MM.1S (cell line): ENCODE measurements around the gene FAF1.
"Not testable (repeated sequence)": the region's sequence is repeated elsewhere in the genome, so short reads cannot be mapped to it uniquely, and the experiment has no call there.

ENCODE experiments used
- DNase-seq: peaks from one replicate; pipeline ENCODE4 v3.0.0-alpha.2; 2015
- H2AFZ ChIP-seq: fragments of 300-600 bp; sonication (generic); 2 replicates; pipeline ENCODE4 v1.6.0; 2016; ENCODE audit warnings: antibody characterized with exemption, low read length
- H3F3A ChIP-seq: fragments of 300-600 bp; sonication (generic); 2 replicates; pipeline ENCODE4 v1.6.1; 2016; ENCODE audit warnings: mild to moderate bottlenecking, antibody characterized with exemption, low read length, moderate library complexity, mixed read lengths; ENCODE audit not compliant: insufficient read depth
- H3K27ac ChIP-seq: fragments of 300-600 bp; sonication (generic); 2 replicates; pipeline ENCODE4 v1.5.1; 2016; ENCODE audit warnings: mild to moderate bottlenecking, low read length
- H3K27me3 ChIP-seq: fragments of 300-600 bp; sonication (generic); replicated peaks from 2 replicates; pipeline ENCODE4 v1.6.0; 2016; ENCODE audit warnings: low read length; ENCODE audit not compliant: insufficient read depth
- H3K36me3 ChIP-seq: fragments of 300-600 bp; sonication (generic); replicated peaks from 2 replicates; pipeline ENCODE4 v1.6.1; 2016; ENCODE audit warnings: mild to moderate bottlenecking, low read length, mixed read lengths; ENCODE audit not compliant: insufficient read depth
- H3K4me1 ChIP-seq: fragments of 300-600 bp; sonication (generic); 2 replicates; pipeline ENCODE4 v1.6.1; 2016; ENCODE audit warnings: low read length, mixed read lengths
- H3K4me2 ChIP-seq: fragments of 300-600 bp; sonication (generic); 2 replicates; pipeline ENCODE4 v1.6.0; 2016; ENCODE audit warnings: low read depth, low read length
- H3K4me3 ChIP-seq: fragments of 300-600 bp; sonication (generic); 2 replicates; pipeline ENCODE4 v1.5.1; 2016; ENCODE audit warnings: low read length, mixed read lengths
- H3K79me2 ChIP-seq: fragments of 300-600 bp; sonication (generic); 2 replicates; pipeline ENCODE4 v1.6.1; 2016; ENCODE audit warnings: mixed run types, low read length, mixed read lengths
- H3K9ac ChIP-seq: fragments of 300-600 bp; sonication (generic); 2 replicates; pipeline ENCODE4 v1.6.1; 2016; ENCODE audit warnings: low read length, mixed read lengths
- H3K9me2 ChIP-seq: fragments of 300-600 bp; sonication (generic); replicated peaks from 2 replicates; pipeline ENCODE4 v1.6.1; 2016; ENCODE audit warnings: mild to moderate bottlenecking, low read length, mixed read lengths; ENCODE audit not compliant: insufficient read depth
- H3K9me3 ChIP-seq: fragments of 300-600 bp; sonication (generic); replicated peaks from 2 replicates; pipeline ENCODE4 v1.6.1; 2016; ENCODE audit warnings: mild to moderate bottlenecking, low read length, mixed read lengths; ENCODE audit not compliant: insufficient read depth
- H4K20me1 ChIP-seq: fragments of 300-600 bp; sonication (generic); 2 replicates; pipeline ENCODE4 v1.6.1; 2016; ENCODE audit warnings: mild to moderate bottlenecking, low read length, moderate library complexity, mixed read lengths; ENCODE audit not compliant: insufficient read depth
- CTCF ChIP-seq: fragments of 300-600 bp; sonication (generic); IDR thresholded peaks from 2 replicates; pipeline ENCODE4 v1.5.1; 2016; ENCODE audit warnings: antibody characterized with exemption, low read length, mixed read lengths
- EZH2 ChIP-seq: fragments of 300-600 bp; sonication (generic); optimal IDR thresholded peaks from 2 replicates; pipeline ENCODE3; 2017; ENCODE audit warnings: low read depth, mild to moderate bottlenecking, antibody characterized with exemption, low read length, mixed read lengths
- EZH2phosphoT487 ChIP-seq: fragments of 300-600 bp; sonication (generic); IDR thresholded peaks from 2 replicates; pipeline ENCODE4 v1.6.1; 2018; ENCODE audit warnings: antibody characterized with exemption, low read length

The FAF1 gene

GRCh38 chr1:50959913-50960844 is at the start of gene FAF1:
Gene FAF1, minus strand, starts transcription at chr1:50960267. Its CDS starts 456 bp downstream, at chr1:50959811.
- H3K4me2 ChIP-seq: peak within 1 kb of the TSS; percentile 39; the same call in 1 of the 2 replicates
- no peaks in the 10 kb centered on the region for H3K9me2 ChIP-seq
- H3K9me3 ChIP-seq: no peaks in the 10 kb centered on the region
- peak within 1 kb of the TSS; percentile 22; the same call in 1 of the 2 replicates for H3K4me3 ChIP-seq
- no peaks in the 10 kb centered on the region for H4K20me1 ChIP-seq
- no peak within 1 kb of the TSS for H3K27ac ChIP-seq
- no peak for TF ChIP-seq CTCF
- TF ChIP-seq EZH2phosphoT487: no peak
- TF ChIP-seq EZH2: no peak
- no peak within 1 kb of the TSS for H2AFZ ChIP-seq
- H3K9ac ChIP-seq: no peak within 1 kb of the TSS
- no peaks in the 10 kb centered on the region for H3K27me3 ChIP-seq
- no peak for DNase-seq
- no peaks in the 10 kb centered on the region for H3F3A ChIP-seq
- H3K4me1 ChIP-seq: no peaks in the 10 kb centered on the region
- no peaks in the 10 kb centered on the region for H3K36me3 ChIP-seq
- no peaks in the 10 kb centered on the region for H3K79me2 ChIP-seq

DNA sequence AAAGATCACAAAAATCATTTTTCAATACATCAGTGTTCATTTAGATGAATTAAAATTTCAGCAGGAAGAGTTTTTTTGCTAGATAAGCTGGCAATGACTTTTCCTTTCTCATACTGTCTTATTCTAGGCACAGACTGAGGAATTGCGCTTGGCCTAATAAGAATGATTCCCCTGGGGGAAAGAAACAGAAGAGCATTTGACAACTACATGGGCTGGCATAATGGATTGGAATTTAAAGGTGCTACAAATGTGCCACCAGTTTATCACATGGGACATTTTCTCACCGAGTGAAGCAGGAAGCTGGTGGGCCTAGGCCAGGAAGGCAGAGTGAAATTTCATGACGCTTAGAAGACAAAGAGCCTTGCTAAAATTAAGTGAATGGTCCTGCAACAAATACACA is 49.3 kb upstream of the FAF1 start:
- Histone ChIP-seq H3K9me3 (no peaks in the 10 kb centered on the region), H3K9ac (no peak overlapping the region), H3K9me2 (no peaks in the 10 kb centered on the region), H3K27ac (no peak overlapping the region), H4K20me1 (no peaks in the 10 kb centered on the region), H3K4me3 (no peak overlapping the region), H3K79me2 (no peaks in the 10 kb centered on the region), H2AFZ (no peak overlapping the region), H3F3A (no peaks in the 10 kb centered on the region), H3K36me3 (no peaks in the 10 kb centered on the region), H3K27me3 (no peaks in the 10 kb centered on the region), H3K4me1 (no peaks in the 10 kb centered on the region), H3K4me2 (no peak overlapping the region)
- TF ChIP-seq CTCF (no peak), EZH2phosphoT487 (no peak), EZH2 (no peak)
- DNase-seq: no peak

DNA sequence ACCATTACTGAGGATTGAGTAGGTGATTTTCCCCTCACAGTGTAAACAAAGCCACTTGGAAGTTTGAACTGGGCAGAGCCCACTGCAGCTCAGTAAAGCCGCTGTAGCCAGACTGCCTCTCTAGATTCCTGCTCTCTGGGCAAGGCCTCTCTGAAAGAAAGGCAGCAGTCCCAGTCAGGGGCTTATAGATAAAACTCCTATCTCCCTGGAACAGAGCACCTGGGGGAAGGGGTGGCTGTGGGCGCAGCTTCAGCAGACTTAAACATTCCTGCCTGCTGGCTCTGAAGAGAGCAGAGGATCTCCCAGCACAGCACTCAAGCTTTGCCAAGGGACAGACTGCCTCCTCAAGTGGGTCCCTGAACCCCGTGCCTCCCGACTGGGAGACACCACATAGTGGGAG is 45.5 kb upstream of the FAF1 start:
- not testable (repeated sequence) for H3K79me2 ChIP-seq, H3K4me3 ChIP-seq, H3K27ac ChIP-seq, H3K9ac ChIP-seq, H3F3A ChIP-seq, H3K36me3 ChIP-seq, H4K20me1 ChIP-seq, H3K27me3 ChIP-seq, H3K4me1 ChIP-seq, H3K9me2 ChIP-seq, H2AFZ ChIP-seq, DNase-seq, H3K4me2 ChIP-seq, H3K9me3 ChIP-seq

GRCh38 chr1:51002516-51002915 is 42.4 kb upstream of the FAF1 start:
- peaks cover 10% of the 10 kb centered on the region for H3K4me1 ChIP-seq
- H2AFZ ChIP-seq: no peak overlapping the region
- DNase-seq: no peak
- no peak overlapping the region for H3K27ac ChIP-seq
- H3K4me3 ChIP-seq: no peak overlapping the region
- H3K36me3 ChIP-seq: no peaks in the 10 kb centered on the region
- no peaks in the 10 kb centered on the region for H3K9me2 ChIP-seq
- H4K20me1 ChIP-seq: no peaks in the 10 kb centered on the region
- no peaks in the 10 kb centered on the region; the same call in 1 of the 2 replicates for H3F3A ChIP-seq
- no peak overlapping the region for H3K4me2 ChIP-seq
- H3K9ac ChIP-seq: no peak overlapping the region
- H3K9me3 ChIP-seq: no peaks in the 10 kb centered on the region
- no peaks in the 10 kb centered on the region for H3K27me3 ChIP-seq
- H3K79me2 ChIP-seq: no peaks in the 10 kb centered on the region
- no peak for TF ChIP-seq EZH2
- no peak for TF ChIP-seq EZH2phosphoT487
- no peak for TF ChIP-seq CTCF
